NCI-H69 (cell line): ENCODE measurements around the gene IGF2BP2.
A peak's percentile ranks its signal among the peaks of the same experiment; 100 is the strongest.
"Not testable (repeated sequence)": the region's sequence is repeated elsewhere in the genome, so short reads cannot be mapped to it uniquely, and the experiment has no call there.

Experiments used
- DNase-seq: peaks from one replicate; lab custom pipeline; 2025; lab: John Stamatoyannopoulos, UW

Gene IGF2BP2

DNA sequence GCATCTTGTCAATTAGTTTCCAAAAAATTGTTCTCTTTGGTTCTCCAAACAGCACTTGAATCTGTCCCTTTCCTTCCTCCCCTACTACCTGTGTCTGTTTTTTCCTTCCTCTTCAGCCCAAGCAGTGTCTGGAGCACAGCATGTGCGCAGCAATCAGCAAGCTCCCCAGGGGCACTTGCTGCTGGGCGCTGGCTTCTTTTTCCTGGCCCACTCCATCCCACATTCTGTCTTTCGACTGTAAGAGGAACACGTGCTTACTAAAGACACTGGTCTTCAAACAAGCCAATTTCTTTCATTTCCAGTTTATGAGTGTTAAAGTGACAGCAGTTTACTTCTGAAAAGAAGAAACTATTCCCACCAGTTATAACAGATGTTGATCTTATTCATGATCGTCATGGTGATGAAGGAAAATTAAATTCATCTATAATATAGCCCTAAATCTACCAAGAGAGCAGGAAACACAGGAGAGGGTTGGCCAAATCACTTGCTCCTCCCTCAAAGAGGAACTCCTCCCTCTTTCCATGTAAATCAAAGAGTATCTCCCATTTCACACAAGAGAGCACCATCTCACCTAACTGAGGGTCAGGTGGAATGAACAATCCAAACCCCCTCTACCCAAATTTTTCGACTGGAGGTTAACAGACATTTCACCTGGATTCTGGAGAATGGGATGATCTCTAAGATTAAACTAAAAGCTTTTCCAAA, 115.4 kb downstream of the IGF2BP2 start:
- peak; percentile 71 for DNase-seq

GRCh38 chr3:185708392-185708791, 116.5 kb downstream of the IGF2BP2 start:
- DNase-seq: peak; percentile 45

DNA sequence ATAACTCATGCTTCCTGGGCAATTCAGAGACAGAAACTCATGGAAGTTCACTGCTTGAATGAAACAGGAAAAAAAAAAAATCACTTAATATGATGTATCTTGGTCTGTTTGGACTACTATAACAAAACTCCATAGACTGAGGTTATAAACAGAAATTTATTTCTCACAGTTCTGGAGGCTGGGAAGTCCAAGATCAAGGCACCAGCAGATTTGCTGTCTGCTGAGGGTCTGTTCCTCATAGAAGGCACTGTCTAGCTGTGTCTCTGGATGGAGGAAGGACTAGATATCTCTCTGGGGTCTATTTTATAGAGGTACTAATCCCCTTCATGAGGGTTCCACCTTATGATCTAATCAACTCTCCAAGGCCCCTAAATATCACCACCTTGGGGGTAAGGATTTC, 119.3 kb downstream of the IGF2BP2 start:
- DNase-seq: no peak

GRCh38 chr3:185702262-185703225, 122.3 kb downstream of the IGF2BP2 start:
- DNase-seq: peak; percentile 21

DNA sequence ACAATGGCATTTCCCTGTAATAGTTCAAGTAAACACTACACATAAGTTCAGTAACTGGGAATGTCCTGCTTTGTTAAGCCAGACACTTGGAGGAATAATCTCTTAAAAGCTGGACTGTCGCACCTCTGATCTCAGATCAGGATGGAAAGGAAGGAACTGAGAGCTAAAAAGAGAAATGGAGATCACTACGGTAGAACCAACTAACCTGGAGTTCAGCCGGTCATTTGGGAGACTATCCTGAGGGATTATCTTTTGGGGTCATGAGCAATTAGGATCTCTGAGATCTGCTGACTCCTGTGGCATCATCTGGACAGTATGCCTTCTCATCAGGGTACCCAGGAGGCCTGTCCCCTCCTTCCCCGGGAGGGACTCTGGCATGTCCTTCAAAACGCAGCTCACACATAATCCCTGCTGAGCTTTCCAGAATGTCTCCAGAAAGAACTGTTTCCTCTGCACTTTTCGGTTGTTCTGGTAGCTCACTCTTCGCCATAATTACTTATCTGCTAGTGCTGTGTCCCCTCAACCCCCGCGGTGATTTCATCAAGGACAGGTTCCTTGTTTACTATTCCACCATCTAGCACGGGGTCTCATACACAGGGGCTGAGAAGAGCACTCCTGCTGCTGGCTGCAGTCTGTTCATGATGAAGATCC, 123.1 kb downstream of the IGF2BP2 start:
- peak; percentile 9 for DNase-seq

DNA sequence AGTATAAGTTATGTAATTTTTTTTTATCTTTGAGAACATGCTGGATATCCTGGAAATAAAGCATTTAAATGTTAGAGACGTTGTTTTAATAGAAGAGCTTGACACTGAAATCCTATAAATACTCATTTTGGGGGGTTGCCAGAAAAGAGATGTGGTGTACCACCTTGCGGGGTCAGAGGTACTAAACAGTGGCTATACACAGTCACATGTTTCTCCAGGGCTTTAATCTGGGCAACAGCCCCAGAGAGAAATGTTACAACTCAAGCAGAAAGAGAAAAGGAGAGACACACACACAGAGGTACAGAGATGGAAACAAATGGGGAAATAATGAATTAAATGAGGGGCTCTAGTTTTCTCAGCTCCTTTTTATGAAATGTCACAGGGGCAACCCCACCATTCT, 124.9 kb downstream of the IGF2BP2 start:
- no peak for DNase-seq

GRCh38 chr3:185697228-185697627, 127.6 kb downstream of the IGF2BP2 start:
- not testable (repeated sequence) for DNase-seq

- DNase-seq: no peak
Observed at GRCh38 chr3:185696039-185696438, 128.8 kb downstream of the IGF2BP2 start.

- no peak for DNase-seq
Observed at GRCh38 chr3:185693985-185694653, 130.7 kb downstream of the IGF2BP2 start.

DNA sequence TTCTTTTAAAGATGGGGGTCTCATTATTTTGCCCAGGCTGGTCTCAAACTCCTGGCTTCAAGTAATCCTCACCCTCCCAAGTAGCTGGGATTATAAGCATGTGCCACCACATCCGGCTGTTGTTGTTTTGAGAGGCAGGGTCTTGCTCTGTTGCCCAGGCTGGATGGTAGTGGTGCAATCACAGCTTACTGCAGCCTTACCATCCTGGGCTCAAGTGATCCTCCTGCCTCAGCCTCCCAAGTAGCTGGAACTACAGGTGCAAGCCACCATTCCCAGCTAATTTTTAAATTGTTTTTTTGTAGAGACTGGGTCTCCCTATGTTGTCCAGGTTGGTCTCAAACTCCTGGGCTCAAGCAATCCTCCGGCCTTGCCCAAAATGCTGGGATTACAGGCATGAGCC, 133.2 kb downstream of the IGF2BP2 start:
- no peak for DNase-seq

GRCh38 chr3:185687271-185687878, 137.5 kb downstream of the IGF2BP2 start:
- peak; percentile 18 for DNase-seq

DNA sequence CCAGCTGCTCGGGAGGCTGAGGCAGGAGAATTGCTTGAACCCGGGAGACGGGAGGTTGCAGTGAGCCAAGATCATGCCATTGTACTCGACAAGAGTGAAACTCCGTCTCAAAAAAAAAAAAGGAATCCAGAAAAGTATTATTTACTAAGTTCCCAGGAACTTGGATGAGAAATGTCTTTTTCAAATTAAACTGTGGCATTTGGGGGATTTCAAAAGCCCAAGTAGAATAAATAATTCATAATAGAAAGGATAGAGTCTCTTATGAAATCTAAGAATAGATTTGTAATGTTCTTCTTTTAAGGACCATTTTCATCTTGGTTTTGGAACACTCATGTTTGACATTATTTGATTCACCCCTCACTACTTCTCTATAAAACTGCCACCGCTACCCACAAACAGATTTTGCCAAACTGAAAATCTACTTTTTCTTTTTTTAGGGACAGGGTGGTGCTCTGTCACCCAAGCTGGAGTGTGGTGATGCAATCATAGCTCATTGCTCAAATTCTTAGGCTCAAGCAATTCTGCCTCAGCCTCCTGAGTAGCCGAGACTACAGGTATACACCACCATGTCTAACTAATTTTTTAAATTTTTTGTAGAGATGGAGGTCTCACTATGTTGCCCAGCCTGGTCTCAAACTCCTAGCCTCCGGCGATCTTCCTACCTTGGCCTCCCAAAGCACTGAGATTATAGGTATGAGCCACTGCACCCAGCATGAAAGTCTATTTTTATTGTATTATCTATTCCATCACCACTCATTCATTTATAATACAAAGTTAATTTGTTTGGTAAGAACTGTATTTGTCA, 139.4 kb downstream of the IGF2BP2 start:
- DNase-seq: no peak

- no peak for DNase-seq
Observed at GRCh38 chr3:185680231-185680630, 144.6 kb downstream of the IGF2BP2 start.

DNA sequence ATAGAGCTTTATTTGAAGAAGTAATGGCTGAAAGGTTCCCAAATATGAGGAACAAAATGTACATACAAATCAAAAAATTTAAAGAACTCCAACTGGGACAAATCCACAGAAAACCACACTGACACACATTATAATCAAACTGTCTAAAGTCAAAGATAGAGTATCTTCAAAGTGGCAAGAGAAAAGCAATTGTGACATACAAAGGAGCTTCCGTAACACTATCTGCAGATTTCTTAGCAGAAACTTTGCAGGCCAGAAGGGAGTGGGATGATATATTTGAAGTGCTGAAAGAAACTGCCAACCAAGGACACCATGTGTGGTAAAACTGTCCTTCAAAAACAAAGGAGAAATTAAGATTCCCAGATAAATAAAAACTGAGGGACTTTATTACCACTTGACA, 146.8 kb downstream of the IGF2BP2 start:
- no peak for DNase-seq

DNA sequence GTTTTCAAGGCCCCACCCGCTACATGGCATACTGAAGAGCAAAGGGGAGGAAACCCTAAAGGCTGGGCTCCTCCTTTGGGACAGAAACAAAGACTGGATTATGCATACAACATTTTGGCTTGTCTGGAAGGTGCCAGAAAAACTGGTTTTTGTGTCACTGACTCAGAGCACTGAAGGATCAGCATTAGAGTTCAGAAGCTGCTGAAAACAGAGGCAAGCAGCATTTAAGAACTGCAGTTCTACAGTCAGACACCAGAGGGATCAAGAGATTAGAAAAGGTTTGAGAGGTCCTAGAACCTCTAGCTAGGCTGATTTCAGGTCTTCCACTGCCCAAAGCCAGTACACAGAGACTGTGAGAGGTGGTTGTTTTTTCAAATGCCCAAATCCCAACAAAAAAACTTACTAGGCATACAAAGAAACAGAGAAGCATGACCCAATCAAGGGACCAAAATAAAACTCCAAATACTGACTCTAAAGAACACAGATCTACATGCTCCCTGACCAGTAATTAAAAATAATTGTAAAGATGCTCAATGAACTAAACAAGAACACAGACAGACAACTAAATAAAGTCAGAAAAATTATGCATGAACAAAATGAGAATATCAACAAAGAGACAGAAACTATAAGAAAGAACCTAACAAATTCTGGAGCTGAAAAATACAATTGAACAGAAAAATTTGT, 147.6 kb downstream of the IGF2BP2 start:
- peak; percentile 59 for DNase-seq

GRCh38 chr3:185667574-185667973, 157.3 kb downstream of the IGF2BP2 start:
- no peak for DNase-seq

GRCh38 chr3:185663929-185664328, 160.9 kb downstream of the IGF2BP2 start:
- DNase-seq: no peak

DNA sequence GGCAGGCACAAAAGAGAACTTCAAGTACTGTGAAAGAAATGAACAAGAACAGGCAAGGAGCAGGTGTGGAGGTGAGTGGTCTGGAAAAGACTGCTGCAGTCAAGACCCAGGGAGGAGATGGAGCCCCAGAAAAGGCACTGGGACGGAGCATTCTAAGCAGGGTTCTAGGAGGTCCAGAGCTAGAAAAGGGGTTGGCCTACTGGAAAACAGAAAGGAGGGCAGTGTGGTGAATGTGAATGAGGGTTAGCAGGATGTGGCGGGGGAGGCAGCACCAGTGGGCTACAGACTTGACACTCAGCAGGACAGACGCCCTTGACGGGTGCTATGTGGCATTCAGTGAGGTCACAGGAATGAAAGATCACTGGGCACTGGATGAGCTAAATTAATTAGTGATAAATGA, 163.1 kb downstream of the IGF2BP2 start:
- no peak for DNase-seq

GRCh38 chr3:185661296-185661695, 163.5 kb downstream of the IGF2BP2 start:
- DNase-seq: not testable (repeated sequence)
